Spleen (tissue), 7 donors: ENCODE results near the gene ALG13.

Source experiments
- POLR2A ChIP-seq, 3 donors: fragments of 450-650 bp; IDR thresholded peaks; one replicate each; pipeline ENCODE4 v1.5.1; 2017; ENCODE audit warnings: antibody characterized with exemption in 3 of 3, mild to moderate bottlenecking in 1 of 3
- TF ChIP-seq, protein P1 (sequence below), 11 experiments: fragments of 200-600 bp in 7 of 11; fragments of 450-650 bp in 4 of 11; sonication (generic) in 4 of 11; IDR thresholded peaks in 8 of 11; conservative IDR thresholded peaks in 3 of 11; 1 replicate in 7 of 11; 2 replicates in 4 of 11; pipeline versions ENCODE4 v1.4.0 to v1.8.0; 2016 to 2021; ENCODE audit warnings: antibody characterized with exemption in 11 of 11, inconsistent platforms in 4 of 11, mild to moderate bottlenecking in 1 of 11
- donor health status: DM: no; HTN: no; CAD: no; lungs with moderate emphysema.
- donor health status: DM: no; HTN: no; CAD: no.
- donor health status: DM: no; HTN: no; CAD: no.

DNA sequence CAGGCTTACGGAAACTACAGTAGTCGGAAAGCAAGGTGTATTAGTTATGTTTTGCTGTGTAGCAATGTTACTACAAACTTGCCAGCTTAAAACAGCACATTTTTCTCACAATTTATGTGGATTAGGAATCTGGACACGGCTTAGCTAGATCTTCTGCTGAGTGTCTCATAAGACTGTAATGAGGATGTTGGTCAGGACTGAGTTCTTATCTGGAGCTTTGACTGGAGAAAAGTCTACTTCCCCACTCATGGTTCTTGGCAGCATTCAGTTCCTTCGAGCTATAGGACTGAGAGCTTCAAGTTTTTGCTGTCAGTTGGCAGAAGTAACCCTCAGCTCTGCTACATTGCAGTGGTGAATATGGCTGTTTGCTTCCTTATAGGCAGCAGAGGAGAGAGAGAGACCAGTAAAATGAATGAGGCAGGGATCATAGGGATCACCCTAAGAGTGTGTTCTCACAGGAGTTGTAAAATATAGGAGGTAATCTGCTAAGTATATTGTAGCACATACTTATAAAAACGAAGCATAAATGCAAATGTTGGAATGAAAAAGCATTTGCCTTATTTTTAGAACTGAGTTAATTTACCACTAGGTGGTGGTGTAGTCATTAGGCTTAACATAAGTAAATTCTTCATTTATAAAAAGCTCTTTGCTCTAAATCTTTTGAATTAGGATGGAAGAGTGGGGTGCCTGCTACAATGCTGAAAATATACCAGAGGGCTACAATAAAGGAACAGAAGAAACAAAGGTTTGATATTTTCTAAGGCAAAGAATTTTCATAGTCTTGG is 38.6 kb downstream of the ALG13 start:
- TF ChIP-seq, protein P1, sequence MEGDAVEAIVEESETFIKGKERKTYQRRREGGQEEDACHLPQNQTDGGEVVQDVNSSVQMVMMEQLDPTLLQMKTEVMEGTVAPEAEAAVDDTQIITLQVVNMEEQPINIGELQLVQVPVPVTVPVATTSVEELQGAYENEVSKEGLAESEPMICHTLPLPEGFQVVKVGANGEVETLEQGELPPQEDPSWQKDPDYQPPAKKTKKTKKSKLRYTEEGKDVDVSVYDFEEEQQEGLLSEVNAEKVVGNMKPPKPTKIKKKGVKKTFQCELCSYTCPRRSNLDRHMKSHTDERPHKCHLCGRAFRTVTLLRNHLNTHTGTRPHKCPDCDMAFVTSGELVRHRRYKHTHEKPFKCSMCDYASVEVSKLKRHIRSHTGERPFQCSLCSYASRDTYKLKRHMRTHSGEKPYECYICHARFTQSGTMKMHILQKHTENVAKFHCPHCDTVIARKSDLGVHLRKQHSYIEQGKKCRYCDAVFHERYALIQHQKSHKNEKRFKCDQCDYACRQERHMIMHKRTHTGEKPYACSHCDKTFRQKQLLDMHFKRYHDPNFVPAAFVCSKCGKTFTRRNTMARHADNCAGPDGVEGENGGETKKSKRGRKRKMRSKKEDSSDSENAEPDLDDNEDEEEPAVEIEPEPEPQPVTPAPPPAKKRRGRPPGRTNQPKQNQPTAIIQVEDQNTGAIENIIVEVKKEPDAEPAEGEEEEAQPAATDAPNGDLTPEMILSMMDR (IDR thresholded peaks at IDR 0.05 in 8 of 11, conservative IDR thresholded peaks at IDR 0.05 in 3 of 11) = no peak
- TF ChIP-seq POLR2A (IDR thresholded peaks at IDR 0.05) = no peak
